WTC11 (cell line): ENCODE measurements around the gene ZNF3.

ENCODE experiments used
- CREM ChIP-seq: sonication (generic); formaldehyde crosslinking; IDR thresholded peaks from 2 replicates; pipeline ENCODE4 v1.8.1; 2022; ENCODE audit warnings: mild to moderate bottlenecking, missing genetic modification reagents, moderate library complexity
- CTCF ChIP-seq: fragments of 200-600 bp; IDR thresholded peaks from 2 replicates; pipeline ENCODE4 v1.8.0; 2022; ENCODE audit warnings: antibody characterized with exemption
- FOXK1 ChIP-seq: sonication (generic); formaldehyde crosslinking; IDR thresholded peaks from 2 replicates; pipeline ENCODE4 v1.8.0; 2022; ENCODE audit warnings: mild to moderate bottlenecking, moderate library complexity, missing genetic modification reagents
- FOXP4 ChIP-seq: sonication (generic); formaldehyde crosslinking; IDR thresholded peaks from 2 replicates; pipeline ENCODE4 v1.8.0; 2022; ENCODE audit warnings: mild to moderate bottlenecking, missing genetic modification reagents
- NFATC4 ChIP-seq: fragments of 250-450 bp; sonication (Bioruptor Pico); IDR thresholded peaks from 2 replicates; pipeline ENCODE4 v1.9.0; 2021; ENCODE audit warnings: mild to moderate bottlenecking
- NR3C1 ChIP-seq: sonication (generic); formaldehyde crosslinking; conservative IDR thresholded peaks from 2 replicates; pipeline ENCODE4 v1.8.1; 2023; ENCODE audit warnings: low read depth, mild to moderate bottlenecking, missing genetic modification reagents
- ZNF281 ChIP-seq: sonication (generic); formaldehyde crosslinking; IDR thresholded peaks from 2 replicates; pipeline ENCODE4 v1.8.0; 2023; ENCODE audit warnings: mild to moderate bottlenecking, missing genetic modification reagents
- ZSCAN18 ChIP-seq: fragments of 250-450 bp; sonication (Bioruptor Pico); IDR thresholded peaks from 2 replicates; pipeline ENCODE4 v2.1.2; 2022; ENCODE audit warnings: mild to moderate bottlenecking, moderate library complexity

GRCh38 chr7:100088621-100089457 is 7.3 kb upstream of the ZNF3 start, which contains the start of gene COPS6:
- TF ChIP-seq CREM (CRISPR knock-in tag) (no peak), ZNF281 (CRISPR knock-in tag) (0 out of 2 replicates have a peak, but pooled peaks have one; percentile 45), CTCF (no peak), NFATC4 (CRISPR knock-in tag) (no peak), FOXP4 (CRISPR knock-in tag) (peak; percentile 92), ZSCAN18 (CRISPR knock-in tag) (no peak), FOXK1 (CRISPR knock-in tag) (peak; percentile 89), NR3C1 (CRISPR knock-in tag) (no peak)
